Upper lobe of right lung (tissue), 1 donor: ENCODE measurements around the gene ATP6V1C2. TPM values are rescaled to one million over a fixed set of nuclear protein-coding genes. Genes with fewer than 3 reads are reported as not detected.
A peak's percentile ranks its signal among the peaks of the same experiment; 100 is the strongest.

ENCODE experiments used
- ATAC-seq: fragments of 200-7000 bp; cut with Tn5 transposase; one replicate; pipeline ENCODE4 v1.9.1; 2020; ENCODE audit warnings: mild to moderate bottlenecking, moderate library complexity
- DNase-seq: peaks from one replicate; pipeline ENCODE4 v3.0.0-alpha.2; 2020
- H3K27ac ChIP-seq: fragments of 200-600 bp; one replicate; pipeline ENCODE4 v1.8.0; 2022
- H3K27me3 ChIP-seq: fragments of 200-600 bp; one replicate; pipeline ENCODE4 v1.8.0; 2022; ENCODE audit warnings: mild to moderate bottlenecking
- H3K36me3 ChIP-seq: fragments of 200-600 bp; one replicate; pipeline ENCODE4 v1.8.0; 2022
- H3K4me1 ChIP-seq: fragments of 200-600 bp; one replicate; pipeline ENCODE4 v1.8.0; 2022
- H3K4me3 ChIP-seq: fragments of 200-600 bp; one replicate; pipeline ENCODE4 v1.8.0; 2022; ENCODE audit warnings: mild to moderate bottlenecking
- H3K9me3 ChIP-seq: fragments of 200-600 bp; one replicate; pipeline ENCODE4 v1.8.0; 2022
- CTCF ChIP-seq: fragments of 200-600 bp; IDR thresholded peaks from one replicate; pipeline ENCODE4 v1.8.0; 2022; ENCODE audit warnings: antibody characterized with exemption
- intact Hi-C: fragments of 100-400 bp; cut with DNase I; formaldehyde crosslinking; loops from one replicate; pipeline ENCODE4 v1.11.0; 2022
- total RNA-seq: library from RNA; stranded (reverse); fragmentation: NEBNext Ultra II Directional; extraction: Animal tissue kit (Norgen Biotek cat#: 25700); gene quantifications from one replicate; pipeline ENCODE4 v1.2.1, GENCODE V29; 2021
- donor health status: DM: no; HTN: yes; CAD: no; lungs with severe emphysema.

The ATP6V1C2 gene
- total RNA-seq, 1 donor from 2014 or later = not detected

GRCh38 chr2:10820562-10820961, 99.1 kb downstream of the ATP6V1C2 start:
- no peak for DNase-seq
- intact Hi-C loops = no loop called here

GRCh38 chr2:10820978-10821695, 99.7 kb downstream of the ATP6V1C2 start:
- intact Hi-C loops = no loop called here
- peak; percentile 61 for ATAC-seq

More at GRCh38 chr2:10820562-10820961, 99.1 kb downstream of the ATP6V1C2 start:
- Histone ChIP-seq H3K4me1 (no peaks in the 10 kb centered on the region), H3K27ac (no peak overlapping the region), H3K27me3 (peaks cover 4% of the 10 kb centered on the region), H3K4me3 (no peak overlapping the region), H3K9me3 (no peaks in the 10 kb centered on the region), H3K36me3 (no peaks in the 10 kb centered on the region)
- no peak for TF ChIP-seq CTCF
- ATAC-seq = no peak

DNA sequence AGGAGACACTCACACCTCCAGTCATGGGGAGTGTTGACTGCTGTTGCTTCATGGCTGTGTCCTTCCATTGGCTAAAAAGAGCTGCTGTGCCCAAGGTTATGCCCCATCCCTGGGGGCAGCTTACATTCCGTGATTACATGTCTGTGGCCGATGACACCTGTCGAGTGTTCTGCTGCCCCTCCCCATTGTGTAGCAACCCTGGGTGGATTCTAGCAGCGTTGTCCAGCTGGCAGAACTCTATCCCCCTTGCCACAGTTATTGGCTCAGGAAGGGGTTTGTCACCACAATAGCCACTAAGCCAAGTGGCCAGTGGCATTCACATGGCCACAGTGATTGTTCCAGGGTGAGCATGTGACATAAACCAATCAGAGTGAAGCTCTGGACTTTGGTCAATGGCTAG, 102.8 kb downstream of the ATP6V1C2 start:
- no peak for TF ChIP-seq CTCF
- Histone ChIP-seq H3K9me3 (no peaks in the 10 kb centered on the region), H3K27ac (no peak overlapping the region), H3K4me1 (no peaks in the 10 kb centered on the region), H3K36me3 (no peaks in the 10 kb centered on the region), H3K4me3 (no peak overlapping the region), H3K27me3 (peaks cover under 1% of the 10 kb centered on the region)
- DNase-seq = no peak
- ATAC-seq = no peak
- intact Hi-C loops = no loop called here

More at GRCh38 chr2:10820978-10821695, 99.7 kb downstream of the ATP6V1C2 start:
- no peak for TF ChIP-seq CTCF
- no peak overlapping the region for H3K4me3 ChIP-seq
- H3K9me3 ChIP-seq = no peaks in the 10 kb centered on the region
- no peak for DNase-seq
- H3K27me3 ChIP-seq = peaks cover 4% of the 10 kb centered on the region
- H3K27ac ChIP-seq = no peak overlapping the region
- H3K36me3 ChIP-seq = no peaks in the 10 kb centered on the region
- H3K4me1 ChIP-seq = no peaks in the 10 kb centered on the region

GRCh38 chr2:10826026-10826425, 104.6 kb downstream of the ATP6V1C2 start:
- no peaks in the 10 kb centered on the region for H3K4me1 ChIP-seq
- peaks cover 12% of the 10 kb centered on the region for H3K27me3 ChIP-seq
- DNase-seq (no peak), ATAC-seq (peak; percentile 22)
- intact Hi-C loops = no loop called here
- TF ChIP-seq CTCF = no peak
- H3K9me3 ChIP-seq = no peaks in the 10 kb centered on the region
- no peak overlapping the region for H3K27ac ChIP-seq
- H3K4me3 ChIP-seq = no peak overlapping the region
- H3K36me3 ChIP-seq = no peaks in the 10 kb centered on the region

GRCh38 chr2:10826625-10827024, 105.2 kb downstream of the ATP6V1C2 start:
- Histone ChIP-seq H3K4me1 (no peaks in the 10 kb centered on the region), H3K36me3 (no peaks in the 10 kb centered on the region), H3K27me3 (peaks cover 18% of the 10 kb centered on the region), H3K4me3 (no peak overlapping the region), H3K9me3 (no peaks in the 10 kb centered on the region), H3K27ac (no peak overlapping the region)
- DNase-seq = no peak
- no peak for ATAC-seq
- intact Hi-C loops = no loop called here
- no peak for TF ChIP-seq CTCF
